Measurements from ENCODE around the gene TOMM20.

The TOMM20 gene

GRCh38 chr1:235063068-235063765 lies 65.4 kb downstream of the TOMM20 start:
- DNase-seq (ENCODE audit: low spot score), result no peak

DNA sequence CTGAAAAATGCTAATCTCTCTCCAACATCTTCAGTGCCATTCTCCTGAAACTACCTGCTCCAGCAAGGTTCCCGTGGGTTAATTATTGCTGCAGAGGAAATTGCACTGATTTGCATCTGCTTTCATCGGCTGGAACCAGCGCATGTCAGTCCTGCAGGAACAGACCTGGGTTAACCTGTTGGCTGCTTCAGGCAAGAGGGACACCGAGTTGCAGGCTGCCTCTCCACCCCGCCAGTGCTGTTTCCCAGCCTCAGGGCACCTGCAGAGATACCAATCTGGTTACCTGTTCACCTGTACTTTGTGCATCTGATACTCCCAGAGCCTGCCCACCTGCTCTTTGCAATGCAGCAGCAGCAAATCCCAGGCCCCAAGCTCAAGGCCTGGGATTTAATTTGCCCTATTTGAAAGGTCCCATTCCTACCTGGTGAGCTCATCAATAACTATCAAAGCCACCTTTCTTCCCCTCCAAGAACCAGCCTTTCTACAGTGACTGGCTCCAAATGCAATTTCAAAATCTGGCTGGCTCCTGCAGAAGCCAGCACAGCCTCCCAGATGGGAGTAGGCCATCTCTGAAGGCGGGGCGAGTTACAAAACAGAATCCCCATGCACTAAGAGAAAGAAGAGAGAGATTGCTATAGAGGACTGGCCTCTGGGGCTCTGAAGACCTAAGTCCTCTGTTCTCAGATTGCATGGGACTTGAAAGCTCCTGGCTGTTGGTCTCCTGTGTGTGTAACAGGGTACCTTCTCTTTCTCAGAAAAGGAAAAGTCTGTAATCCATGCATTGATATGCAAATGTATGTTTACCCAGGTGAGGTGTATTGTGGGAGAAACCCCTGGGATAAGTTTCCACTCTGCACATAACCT lies 67.8 kb downstream of the TOMM20 start:
- no peak for DNase-seq (ENCODE audit: low spot score)

All from hematopoietic multipotent progenitor cell treated with erythropoietin and hydrocortisone succinate and interleukin-3 and kit ligand, for 15 days (in vitro differentiated cells).